A549 treated with RU486 at 1 μM for 4 hours (cell line): ENCODE measurements around the gene CFHR4. TPM values are rescaled to one million over a fixed set of nuclear protein-coding genes. Genes with fewer than 3 reads are reported as not detected.

Experiments used
- total RNA-seq: library from RNA; stranded (reverse); fragments of 200-300 nt; extraction: Qiagen RNA extraction; gene quantifications from 5 replicates; pipeline ENCODE4 v1.2.3, GENCODE V29; 2022; ENCODE audit warnings: low read depth

CFHR4 gene
- total RNA-seq: not detected in 5 replicates

GRCh38 chr1:196887515-196888239 is at the start of gene CFHR4:
Gene CFHR4, plus strand, starts transcription at chr1:196888052. Its CDS starts 99 bp downstream, at chr1:196888151.

DNA sequence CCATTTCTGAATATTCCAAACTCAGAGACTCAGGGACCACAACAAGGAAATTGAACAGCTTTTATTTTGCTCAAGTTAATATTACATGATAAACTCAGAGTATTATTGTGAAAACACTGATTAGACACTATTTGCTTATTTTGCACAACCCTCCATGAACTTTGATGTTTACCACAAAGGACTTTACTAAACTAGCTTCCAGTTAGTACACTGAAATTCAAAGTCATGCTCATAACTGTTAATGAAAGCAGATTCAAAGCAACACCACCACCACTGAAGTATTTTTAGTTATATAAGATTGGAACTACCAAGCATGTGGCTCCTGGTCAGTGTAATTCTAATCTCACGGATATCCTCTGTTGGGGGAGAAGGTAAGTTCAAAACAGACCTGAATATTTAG is 55.7 kb downstream of the CFHR4 start, which contains the start of gene CFHR2:
TSS of gene CFHR2 (plus strand) at position 171 of the 400 bp plus-strand sequence. CDS start at position 314, 143 bp downstream.

Other genes starting within 250 kb of the CFHR4 start
- gene CFH, start 236.0 kb upstream of the CFHR4 start, total RNA-seq: 3.7 to 6.5 TPM (median 4.2 TPM) in 5 replicates
- 0.10 to 0.18 TPM in 2 of 5 replicates, not detected in the others for gene CFHR3, start 113.2 kb upstream of the CFHR4 start, total RNA-seq
- 0.16 to 0.30 TPM (median 0.23 TPM) in 4 of 5 replicates, not detected in the other for gene CFHR1, start 68.3 kb upstream of the CFHR4 start, total RNA-seq
- gene CFHR2, start 55.7 kb downstream of the CFHR4 start, total RNA-seq: not detected in 5 replicates
- not detected in 5 replicates for gene CFHR5, start 89.5 kb downstream of the CFHR4 start, total RNA-seq
- gene F13B, start 179.2 kb downstream of the CFHR4 start, total RNA-seq: 0.06 to 0.09 TPM (median 0.08 TPM) in 3 of 5 replicates, not detected in the others